HT1080 (cell line): ENCODE data around the gene SMKR1. TPM values are rescaled to one million over a fixed set of nuclear protein-coding genes. Genes with fewer than 3 reads are reported as not detected.
"Not testable (repeated sequence)": the region's sequence is repeated elsewhere in the genome, so short reads cannot be mapped to it uniquely, and the experiment has no call there.

Experiments
- DNase-seq: peaks from one replicate; pipeline ENCODE4 v3.0.0-alpha.2; 2015; ENCODE audit warnings: low read depth
- polyA plus RNA-seq, 2 experiments: library from polyadenylated mRNA; depleted of rRNA; stranded (reverse); fragments of >200 nt; gene quantifications; 2 replicates each; pipeline ENCODE4 v1.2.3, GENCODE V29; 2015
- total RNA-seq: library from RNA; depleted of rRNA; stranded (reverse); fragments of >200 nt; shearing (Covaris generic); gene quantifications from 2 replicates; pipeline ENCODE4 v1.2.3, GENCODE V29; 2014; rRNA removed

SMKR1 gene
- total RNA-seq = 0.40 TPM in 2 replicates
- polyA plus RNA-seq (2015; cell fraction: cytosol; rRNA removed) = 0.81 and 1.6 TPM in 2 replicates
- polyA plus RNA-seq (2015; cell fraction: nucleus; rRNA removed) = 0.35 and 0.67 TPM in 2 replicates

- peak; percentile 55 for DNase-seq
Observed at GRCh38 chr7:129501760-129502707, at the start of gene SMKR1. TSS of gene SMKR1 (plus strand) at chr7:129502531. CDS start at chr7:129502825, 294 bp downstream.

- DNase-seq = no peak
Observed at GRCh38 chr7:129452589-129453231, 49.6 kb upstream of the SMKR1 start.

GRCh38 chr7:129453510-129454248 lies 48.7 kb upstream of the SMKR1 start:
- DNase-seq = no peak

- DNase-seq = no peak
Observed at GRCh38 chr7:129454249-129454551, 48.1 kb upstream of the SMKR1 start.

- no peak for DNase-seq
Observed at GRCh38 chr7:129456421-129456820, 45.9 kb upstream of the SMKR1 start.

GRCh38 chr7:129457101-129457500 lies 45.2 kb upstream of the SMKR1 start:
- no peak for DNase-seq

GRCh38 chr7:129458171-129458570 lies 44.2 kb upstream of the SMKR1 start:
- DNase-seq = no peak

- no peak for DNase-seq
Observed at GRCh38 chr7:129461809-129462208, 40.5 kb upstream of the SMKR1 start.

- DNase-seq = no peak
Observed at GRCh38 chr7:129462420-129462819, 39.9 kb upstream of the SMKR1 start.

GRCh38 chr7:129464194-129464593 lies 38.1 kb upstream of the SMKR1 start:
- DNase-seq = no peak

- no peak for DNase-seq
Observed at GRCh38 chr7:129465080-129465479, 37.3 kb upstream of the SMKR1 start.

GRCh38 chr7:129466796-129467195 lies 35.5 kb upstream of the SMKR1 start:
- no peak for DNase-seq

GRCh38 chr7:129468087-129468486 lies 34.2 kb upstream of the SMKR1 start:
- DNase-seq = no peak

- no peak for DNase-seq
Observed at GRCh38 chr7:129468547-129468946, 33.8 kb upstream of the SMKR1 start.

GRCh38 chr7:129469930-129470329 lies 32.4 kb upstream of the SMKR1 start:
- DNase-seq = no peak

GRCh38 chr7:129470411-129470810 lies 31.9 kb upstream of the SMKR1 start:
- no peak for DNase-seq

- DNase-seq = peak; percentile 28
Observed at GRCh38 chr7:129471402-129471827, 30.9 kb upstream of the SMKR1 start.

- DNase-seq = not testable (repeated sequence)
Observed at GRCh38 chr7:129475931-129476330, 26.4 kb upstream of the SMKR1 start.

- DNase-seq = not testable (repeated sequence)
Observed at GRCh38 chr7:129476398-129476797, 25.9 kb upstream of the SMKR1 start.

- DNase-seq = no peak
Observed at GRCh38 chr7:129479831-129480230, 22.5 kb upstream of the SMKR1 start.

- no peak for DNase-seq
Observed at GRCh38 chr7:129480674-129481363, 21.5 kb upstream of the SMKR1 start.
